ENCODE measurements around the gene FTSJ3.

GRCh38 chr17:63783522-63783921, 43.9 kb downstream of the FTSJ3 start:
- no peak for TF ChIP-seq CTCF (IDR thresholded peaks at IDR 0.05; ENCODE audit: insufficient read depth, low read length, poor library complexity, severe bottlenecking)
- TF ChIP-seq EZH2phosphoT487 (conservative IDR thresholded peaks at IDR 0.05; ENCODE audit: low read length) = no peak
